GM18951 (cell line): ENCODE measurements around the gene XRCC4.

Source experiments
- POLR2A ChIP-seq: IDR thresholded peaks from 4 replicates; pipeline ENCODE4 v1.6.1; 2011; ENCODE audit warnings: mild to moderate bottlenecking; ENCODE audit not compliant: insufficient read length, insufficient read depth; ENCODE audit errors: extremely low read depth
- in situ Hi-C: fragments of 300-500 bp; cut with MboI; formaldehyde crosslinking; loops from one replicate; pipeline ENCODE4 v1.12.0; 2022; ENCODE audit warnings: low sequenced_read_pairs, mixed read lengths, inconsistent platforms; ENCODE audit not compliant: unreplicated experiment

Gene XRCC4

DNA sequence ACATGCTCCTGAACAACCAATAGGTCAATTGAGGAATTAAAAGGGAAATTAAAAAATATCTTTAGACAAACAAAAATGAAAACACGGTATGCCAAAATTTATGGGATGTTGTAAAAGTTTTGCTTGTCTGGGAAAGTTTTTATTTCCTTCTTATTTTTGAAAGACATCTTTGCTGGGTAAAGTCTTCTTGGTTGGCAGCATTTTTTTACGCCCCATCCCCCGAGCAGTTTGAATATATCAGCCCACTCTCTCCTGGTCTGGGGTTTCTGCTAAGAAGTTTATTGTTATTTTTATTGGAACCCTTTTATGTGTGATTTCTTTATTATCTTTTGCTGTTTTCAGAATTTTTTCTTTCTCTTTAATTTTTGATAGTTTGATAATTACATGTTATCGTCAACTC, 16.3 kb downstream of the XRCC4 start:
- in situ Hi-C loops = no loop called here
- TF ChIP-seq POLR2A = no peak

GRCh38 chr5:83095163-83095956, 18.0 kb downstream of the XRCC4 start:
- in situ Hi-C loops = no loop called here
- TF ChIP-seq POLR2A = no peak

- no peak for TF ChIP-seq POLR2A
Observed at GRCh38 chr5:83095957-83096539, 18.7 kb downstream of the XRCC4 start.

GRCh38 chr5:83096660-83097339, 19.5 kb downstream of the XRCC4 start:
- in situ Hi-C loops = no loop called here
- no peak for TF ChIP-seq POLR2A

More at GRCh38 chr5:83095957-83096539, 18.7 kb downstream of the XRCC4 start:
- in situ Hi-C loops = no loop called here

- in situ Hi-C loops = no loop called here
- TF ChIP-seq POLR2A = no peak
Observed at GRCh38 chr5:83097689-83098231, 20.4 kb downstream of the XRCC4 start.

- no peak for TF ChIP-seq POLR2A
- in situ Hi-C loops = no loop called here
Observed at GRCh38 chr5:83099001-83099400, 21.7 kb downstream of the XRCC4 start.

- TF ChIP-seq POLR2A = no peak
- in situ Hi-C loops = no loop called here
Observed at GRCh38 chr5:83099445-83099844, 22.1 kb downstream of the XRCC4 start.

- in situ Hi-C loops = no loop called here
- TF ChIP-seq POLR2A = no peak
Observed at GRCh38 chr5:83101514-83101913, 24.2 kb downstream of the XRCC4 start.

- in situ Hi-C loops = no loop called here
- no peak for TF ChIP-seq POLR2A
Observed at GRCh38 chr5:83102364-83102980, 25.1 kb downstream of the XRCC4 start.

DNA sequence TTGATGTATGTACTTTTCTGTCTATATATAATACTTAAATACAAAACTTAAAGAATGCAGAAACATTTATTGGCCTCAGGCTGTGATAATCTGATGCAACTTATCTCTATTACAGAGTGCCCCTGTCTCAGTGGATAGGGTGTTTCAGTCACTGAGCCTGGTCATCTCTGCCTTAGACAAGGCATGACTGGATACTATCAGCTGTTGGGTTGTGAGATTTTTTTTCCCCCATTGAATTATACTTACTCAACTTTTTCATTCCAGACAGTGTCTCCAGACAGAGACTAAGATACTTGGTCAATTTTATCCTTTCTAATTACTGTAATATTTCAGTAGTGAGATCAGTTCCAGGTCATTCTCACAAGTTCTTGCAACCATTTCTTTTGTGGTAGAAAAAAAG, 26.7 kb downstream of the XRCC4 start:
- TF ChIP-seq POLR2A = no peak
- in situ Hi-C loops = no loop called here

DNA sequence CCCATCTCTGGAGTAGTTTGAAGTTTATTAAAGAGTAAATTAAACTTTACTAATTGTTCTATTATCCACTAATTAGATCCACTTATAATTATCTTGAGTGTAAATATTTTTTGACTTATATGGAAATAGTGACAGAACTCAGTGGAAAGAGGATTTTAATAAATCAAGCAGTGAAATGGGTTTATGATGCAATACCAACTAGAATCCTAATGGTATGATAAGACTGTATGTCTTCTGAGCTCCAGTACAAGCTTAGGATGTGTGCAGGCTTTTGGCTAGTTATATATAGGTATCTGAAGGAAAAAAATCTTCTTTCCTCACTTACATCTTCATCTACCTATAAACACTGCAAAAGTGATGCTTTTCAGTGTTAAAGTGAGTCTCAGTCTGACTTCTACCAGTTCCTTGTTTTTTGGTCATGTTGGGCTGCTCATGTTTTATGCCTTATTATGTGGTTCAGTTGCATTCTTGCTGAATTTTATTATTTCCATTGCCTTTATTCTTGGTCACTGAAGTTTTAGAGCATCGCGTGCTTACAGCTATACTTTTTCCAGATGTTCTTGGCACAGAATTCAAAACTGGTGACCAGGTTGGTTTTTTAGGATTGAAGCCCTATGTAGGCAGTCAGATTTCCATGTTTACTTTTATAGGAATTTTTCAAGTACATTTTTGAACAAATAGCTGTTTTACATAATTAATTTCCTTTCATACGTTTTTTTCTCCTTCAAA, 30.5 kb downstream of the XRCC4 start:
- in situ Hi-C loops = no loop called here
- TF ChIP-seq POLR2A = no peak

- in situ Hi-C loops = no loop called here
- no peak for TF ChIP-seq POLR2A
Observed at GRCh38 chr5:83109380-83109779, 32.0 kb downstream of the XRCC4 start.
